HEK293T (cell line): ENCODE measurements around the gene PPFIA2.
"Not testable (repeated sequence)": the region's sequence is repeated elsewhere in the genome, so short reads cannot be mapped to it uniquely, and the experiment has no call there.

Experiments used
- CTCF ChIA-PET: fragments of 350-600 bp; formaldehyde crosslinking; extraction: SDS; loops from one replicate; lab custom pipeline; 2021; ENCODE audit warnings: antibody characterized with exemption, inconsistent platforms; lab: Yijun Ruan, JAX
- POLR2A ChIA-PET: fragments of 350-600 bp; formaldehyde crosslinking; extraction: SDS; loops from one replicate; lab custom pipeline; 2020; ENCODE audit warnings: antibody characterized with exemption, inconsistent platforms; lab: Yijun Ruan, JAX
- DNase-seq: peaks from one replicate; pipeline ENCODE4 v3.0.0; 2012; ENCODE audit warnings: mixed read lengths; ENCODE audit errors: extremely low spot score
- BHLHE40 ChIP-seq: fragments of 450-650 bp; IDR thresholded peaks from 2 replicates; pipeline ENCODE4 v1.6.1; 2016; ENCODE audit warnings: mild to moderate bottlenecking, moderate library complexity, borderline replicate concordance
- CTBP1 ChIP-seq: fragments of 450-650 bp; IDR thresholded peaks from 2 replicates; pipeline ENCODE4 v1.6.1; 2016; ENCODE audit warnings: borderline replicate concordance
- FOXK2 ChIP-seq: fragments of 450-650 bp; IDR thresholded peaks from 2 replicates; pipeline ENCODE4 v1.6.1; 2016; ENCODE audit warnings: mild to moderate bottlenecking
- FOXM1 ChIP-seq: fragments of 450-650 bp; IDR thresholded peaks from 2 replicates; pipeline ENCODE4 v1.6.1; 2017; ENCODE audit warnings: mild to moderate bottlenecking, borderline replicate concordance
- HDGF ChIP-seq: fragments of 450-650 bp; IDR thresholded peaks from 2 replicates; pipeline ENCODE4 v1.6.1; 2017; ENCODE audit warnings: antibody characterized with exemption, borderline replicate concordance
- L3MBTL2 ChIP-seq: fragments of 450-650 bp; conservative IDR thresholded peaks from 2 replicates; pipeline ENCODE4 v1.6.1; 2016; ENCODE audit warnings: mild to moderate bottlenecking
- LEF1 ChIP-seq: fragments of 450-650 bp; IDR thresholded peaks from 2 replicates; pipeline ENCODE4 v1.6.1; 2017; ENCODE audit warnings: mild to moderate bottlenecking, borderline replicate concordance
- NFRKB ChIP-seq: fragments of 450-650 bp; IDR thresholded peaks from 2 replicates; pipeline ENCODE4 v1.6.1; 2016; ENCODE audit warnings: mild to moderate bottlenecking, moderate library complexity
- SP1 ChIP-seq: fragments of 450-650 bp; IDR thresholded peaks from 2 replicates; pipeline ENCODE4 v1.6.1; 2017
- SUZ12 ChIP-seq: fragments of 450-650 bp; IDR thresholded peaks from 2 replicates; pipeline ENCODE4 v1.6.1; 2016; ENCODE audit warnings: mild to moderate bottlenecking
- TARDBP ChIP-seq: fragments of 450-650 bp; IDR thresholded peaks from 2 replicates; pipeline ENCODE4 v1.6.1; 2016
- ZNF384 ChIP-seq: fragments of 450-650 bp; IDR thresholded peaks from 2 replicates; pipeline ENCODE4 v1.6.1; 2016
- TF ChIP-seq, protein P1 (sequence below): fragments of 450-650 bp; IDR thresholded peaks from 2 replicates; pipeline ENCODE4 v1.6.1; 2016

Gene PPFIA2

DNA sequence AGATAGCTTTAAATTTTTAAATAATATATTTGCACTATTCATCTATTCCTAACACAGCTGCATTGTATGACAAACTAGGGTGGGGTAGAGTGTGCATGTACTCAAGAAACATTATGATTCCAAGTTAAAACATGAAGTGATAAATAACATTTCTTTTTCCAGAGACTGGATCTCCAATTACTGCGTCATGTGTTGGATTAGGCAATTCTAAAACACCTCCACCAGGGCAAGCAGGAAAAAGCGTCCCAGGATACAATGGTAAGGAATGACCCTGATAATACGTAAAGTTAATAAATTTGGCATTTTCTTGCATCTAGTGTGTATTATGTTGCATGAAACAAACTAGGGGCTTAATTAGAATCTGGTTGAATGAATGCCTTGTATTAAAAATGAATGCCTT, 542.4 kb downstream of the PPFIA2 start:
- CTCF ChIA-PET, result no interaction called here
- POLR2A ChIA-PET, result no interaction called here

GRCh38 chr12:81212996-81213696, 546.0 kb downstream of the PPFIA2 start:
- ChIA-PET CTCF (no interaction called here), POLR2A (no interaction called here)
- DNase-seq, result no peak
- no peak for TF ChIP-seq HDGF
- TF ChIP-seq FOXK2, result no peak
- no peak for TF ChIP-seq BHLHE40
- TF ChIP-seq ZNF384, result no peak

More for the DNA sequence above, 542.4 kb downstream of the PPFIA2 start:
- TF ChIP-seq FOXM1 (no peak), CTBP1 (no peak)
- TF ChIP-seq, protein P1, sequence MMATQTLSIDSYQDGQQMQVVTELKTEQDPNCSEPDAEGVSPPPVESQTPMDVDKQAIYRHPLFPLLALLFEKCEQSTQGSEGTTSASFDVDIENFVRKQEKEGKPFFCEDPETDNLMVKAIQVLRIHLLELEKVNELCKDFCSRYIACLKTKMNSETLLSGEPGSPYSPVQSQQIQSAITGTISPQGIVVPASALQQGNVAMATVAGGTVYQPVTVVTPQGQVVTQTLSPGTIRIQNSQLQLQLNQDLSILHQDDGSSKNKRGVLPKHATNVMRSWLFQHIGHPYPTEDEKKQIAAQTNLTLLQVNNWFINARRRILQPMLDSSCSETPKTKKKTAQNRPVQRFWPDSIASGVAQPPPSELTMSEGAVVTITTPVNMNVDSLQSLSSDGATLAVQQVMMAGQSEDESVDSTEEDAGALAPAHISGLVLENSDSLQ, result no peak
- no peak for DNase-seq

DNA sequence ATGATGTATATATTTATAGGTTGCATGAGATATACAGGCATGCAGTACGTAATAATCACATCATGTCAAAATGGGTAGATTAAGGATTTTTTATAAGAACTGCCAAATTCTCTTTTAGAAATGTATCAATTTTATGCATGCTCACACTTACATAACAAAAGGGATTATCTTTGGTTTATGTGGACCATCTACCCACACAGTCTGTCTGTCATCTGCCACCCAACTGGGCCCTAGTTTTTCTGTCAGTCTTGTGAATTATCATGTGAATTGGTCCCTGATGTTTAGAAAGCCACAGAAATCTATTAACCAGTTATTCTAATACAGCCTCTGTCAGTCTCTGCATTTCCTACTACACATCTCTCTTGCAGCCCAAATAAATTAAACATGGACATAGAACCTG, 547.8 kb downstream of the PPFIA2 start:
- TF ChIP-seq BHLHE40, result no peak
- TF ChIP-seq LEF1, result no peak
- CTCF ChIA-PET, result no interaction called here
- no peak for DNase-seq
- POLR2A ChIA-PET, result no interaction called here

GRCh38 chr12:81209772-81210225, 549.4 kb downstream of the PPFIA2 start:
- CTCF ChIA-PET, POLR2A ChIA-PET, DNase-seq: not testable (repeated sequence)

DNA sequence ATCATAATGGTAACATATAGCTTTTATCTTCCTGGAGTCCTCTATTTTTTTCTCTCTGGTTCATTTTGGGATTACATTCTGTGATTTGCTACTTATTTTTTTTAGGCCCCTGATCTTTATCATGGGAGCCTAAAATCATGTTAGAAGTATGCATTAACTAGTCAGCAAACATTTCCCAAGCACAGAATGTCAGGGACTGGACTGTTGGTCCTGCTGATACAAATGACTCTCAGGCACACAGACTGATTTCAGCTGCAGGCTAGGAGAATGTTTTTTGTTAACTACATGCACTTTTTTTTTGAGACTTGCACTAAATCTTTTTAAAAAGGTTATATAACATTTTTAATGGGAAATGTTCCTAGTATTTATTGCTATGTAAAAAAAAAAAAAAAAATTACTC, 550.1 kb downstream of the PPFIA2 start:
- no peak for DNase-seq
- ChIA-PET CTCF (no interaction called here), POLR2A (no interaction called here)
- TF ChIP-seq HDGF (no peak), SUZ12 (no peak), ZNF384 (no peak), NFRKB (no peak), TARDBP (no peak), BHLHE40 (no peak), CTBP1 (no peak), SP1 (no peak), L3MBTL2 (no peak)

DNA sequence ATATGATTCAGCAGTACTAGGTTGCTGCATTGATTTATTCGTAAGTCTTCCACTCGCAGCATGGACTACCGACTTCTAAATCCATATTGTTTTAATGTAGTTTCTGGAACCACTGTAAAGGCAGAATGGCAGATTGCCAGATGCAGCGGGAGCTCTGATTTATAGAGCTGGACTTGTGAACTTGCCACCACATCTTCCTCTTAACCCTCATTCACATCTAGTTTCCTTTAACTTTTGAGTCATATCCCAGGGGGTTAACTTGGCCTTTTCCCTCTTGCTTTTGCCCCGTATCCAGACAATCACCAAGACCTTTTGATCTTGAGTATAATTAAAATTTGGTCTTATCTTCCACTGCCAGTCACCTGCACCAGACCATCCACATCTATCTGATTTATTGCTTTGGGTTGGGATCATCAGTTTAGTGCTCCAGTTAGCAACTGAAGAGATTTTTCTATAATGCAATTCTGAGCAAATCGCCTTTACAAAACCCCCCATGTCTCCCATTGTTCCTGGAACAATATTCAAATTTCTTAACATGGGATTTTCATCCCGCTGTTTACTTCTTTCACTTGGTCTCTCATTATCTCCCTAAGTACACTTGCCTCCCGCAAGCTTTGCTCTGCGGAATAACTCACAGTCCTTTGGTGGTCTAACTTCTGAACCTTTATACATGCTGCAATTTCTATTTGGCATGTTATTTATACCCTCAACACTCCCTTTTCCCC, 550.8 kb downstream of the PPFIA2 start:
- POLR2A ChIA-PET, result no interaction called here
- CTCF ChIA-PET, result interaction anchor here (0.6 kb wide), 1 partner anchor 94 kb away, joined by 3 read pairs; no protein-coding TSS in a partner anchor
- TF ChIP-seq HDGF, result no peak
- TF ChIP-seq, protein P1, result peak; percentile 78
- no peak for TF ChIP-seq CTBP1
- no peak for TF ChIP-seq TARDBP
- peak; percentile 13 for DNase-seq
